ENCODE data around the gene CAMTA1.

CAMTA1 gene

GRCh38 chr1:7005762-7006161 lies 220.5 kb downstream of the CAMTA1 start:
- Histone ChIP-seq H3K36me3 (replicated peaks; ENCODE audit: insufficient read depth, low read length) (no peaks in the 10 kb centered on the region), H3F3A (ENCODE audit: insufficient read depth, low read length) (no peaks in the 10 kb centered on the region), H3K9me2 (replicated peaks; ENCODE audit: insufficient read depth, low read length) (no peaks in the 10 kb centered on the region), H3K9ac (ENCODE audit: low read length) (no peak overlapping the region), H2AFZ (ENCODE audit: low read length) (no peak overlapping the region), H3K27ac (ENCODE audit: low read length) (no peak overlapping the region), H3K79me2 (ENCODE audit: low read length) (no peaks in the 10 kb centered on the region), H3K9me3 (replicated peaks; ENCODE audit: insufficient read depth, low read length) (no peaks in the 10 kb centered on the region), H3K27me3 (replicated peaks; ENCODE audit: insufficient read depth, low read length) (peaks cover 75% of the 10 kb centered on the region), H3K4me1 (ENCODE audit: low read length) (no peaks in the 10 kb centered on the region), H3K4me2 (ENCODE audit: low read depth, low read length) (no peak overlapping the region), H3K4me3 (ENCODE audit: low read length) (no peak overlapping the region), H4K20me1 (ENCODE audit: insufficient read depth, low read length) (no peaks in the 10 kb centered on the region)
- TF ChIP-seq EZH2 (optimal IDR thresholded peaks at IDR 0.05; ENCODE audit: low read depth, low read length): no peak
- no peak for TF ChIP-seq CTCF (IDR thresholded peaks at IDR 0.05; ENCODE audit: low read length)
- no peak for TF ChIP-seq EZH2phosphoT487 (IDR thresholded peaks at IDR 0.05; ENCODE audit: low read length)
- no peak for DNase-seq

GRCh38 chr1:7006996-7007871 lies 222.0 kb downstream of the CAMTA1 start:
- no peaks in the 10 kb centered on the region for H3K4me1 ChIP-seq (ENCODE audit: low read length)
- H3K27me3 ChIP-seq (replicated peaks; ENCODE audit: insufficient read depth, low read length): peaks cover 85% of the 10 kb centered on the region
- no peak overlapping the region for H3K4me3 ChIP-seq (ENCODE audit: low read length)
- no peaks in the 10 kb centered on the region for H4K20me1 ChIP-seq (ENCODE audit: insufficient read depth, low read length)
- TF ChIP-seq EZH2 (optimal IDR thresholded peaks at IDR 0.05; ENCODE audit: low read depth, low read length) (no peak), CTCF (IDR thresholded peaks at IDR 0.05; ENCODE audit: low read length) (no peak), EZH2phosphoT487 (IDR thresholded peaks at IDR 0.05; ENCODE audit: low read length) (no peak)
- H3K9me3 ChIP-seq (replicated peaks; ENCODE audit: insufficient read depth, low read length): no peaks in the 10 kb centered on the region
- no peaks in the 10 kb centered on the region for H3K9me2 ChIP-seq (replicated peaks; ENCODE audit: insufficient read depth, low read length)
- DNase-seq: no peak
- H3K79me2 ChIP-seq (ENCODE audit: low read length): no peaks in the 10 kb centered on the region
- no peak overlapping the region for H3K9ac ChIP-seq (ENCODE audit: low read length)
- H3K27ac ChIP-seq (ENCODE audit: low read length): no peak overlapping the region
- H3K36me3 ChIP-seq (replicated peaks; ENCODE audit: insufficient read depth, low read length): no peaks in the 10 kb centered on the region
- no peak overlapping the region for H3K4me2 ChIP-seq (ENCODE audit: low read depth, low read length)
- H3F3A ChIP-seq (ENCODE audit: insufficient read depth, low read length): no peaks in the 10 kb centered on the region
- H2AFZ ChIP-seq (ENCODE audit: low read length): no peak overlapping the region

- no peaks in the 10 kb centered on the region for H4K20me1 ChIP-seq (ENCODE audit: insufficient read depth, low read length)
- H3K27me3 ChIP-seq (replicated peaks; ENCODE audit: insufficient read depth, low read length): peaks cover 82% of the 10 kb centered on the region
These were observed 222.6 kb downstream of the CAMTA1 start for GRCh38 chr1:7007902-7008301.

More at GRCh38 chr1:7007902-7008301, 222.6 kb downstream of the CAMTA1 start:
- H3K4me1 ChIP-seq (ENCODE audit: low read length): no peaks in the 10 kb centered on the region
- H3K9ac ChIP-seq (ENCODE audit: low read length): no peak overlapping the region
- no peak for DNase-seq
- H3F3A ChIP-seq (ENCODE audit: insufficient read depth, low read length): no peaks in the 10 kb centered on the region
- no peaks in the 10 kb centered on the region for H3K79me2 ChIP-seq (ENCODE audit: low read length)
- H3K4me2 ChIP-seq (ENCODE audit: low read depth, low read length): no peak overlapping the region
- no peak overlapping the region for H3K4me3 ChIP-seq (ENCODE audit: low read length)
- no peaks in the 10 kb centered on the region for H3K36me3 ChIP-seq (replicated peaks; ENCODE audit: insufficient read depth, low read length)
- TF ChIP-seq CTCF (IDR thresholded peaks at IDR 0.05; ENCODE audit: low read length): no peak
- no peak for TF ChIP-seq EZH2 (optimal IDR thresholded peaks at IDR 0.05; ENCODE audit: low read depth, low read length)
- no peak for TF ChIP-seq EZH2phosphoT487 (IDR thresholded peaks at IDR 0.05; ENCODE audit: low read length)
- no peak overlapping the region for H3K27ac ChIP-seq (ENCODE audit: low read length)
- H2AFZ ChIP-seq (ENCODE audit: low read length): no peak overlapping the region
- H3K9me2 ChIP-seq (replicated peaks; ENCODE audit: insufficient read depth, low read length): no peaks in the 10 kb centered on the region
- no peaks in the 10 kb centered on the region for H3K9me3 ChIP-seq (replicated peaks; ENCODE audit: insufficient read depth, low read length)
